ES-I3 (cell line): ENCODE measurements around the gene ACTR3C.
"Not testable (repeated sequence)": the region's sequence is repeated elsewhere in the genome, so short reads cannot be mapped to it uniquely, and the experiment has no call there.

ENCODE experiments used
- H3K36me3 ChIP-seq: 2 replicates; pipeline ENCODE4 v1.6.1; 2013; ENCODE audit warnings: mild to moderate bottlenecking, low read length, control low read depth, moderate library complexity; ENCODE audit not compliant: insufficient read depth
- H3K4me1 ChIP-seq: 2 replicates; pipeline ENCODE4 v1.6.1; 2013; ENCODE audit warnings: mild to moderate bottlenecking, control low read depth, low read length; ENCODE audit not compliant: insufficient read depth
- H3K9ac ChIP-seq: 2 replicates; pipeline ENCODE4 v1.6.1; 2013; ENCODE audit warnings: low read depth, mild to moderate bottlenecking, low read length, moderate library complexity
- H3K9me3 ChIP-seq: 2 replicates; pipeline ENCODE4 v1.6.1; 2013; ENCODE audit warnings: mild to moderate bottlenecking, low read length, moderate library complexity; ENCODE audit not compliant: control insufficient read depth, insufficient read depth

Gene ACTR3C

DNA sequence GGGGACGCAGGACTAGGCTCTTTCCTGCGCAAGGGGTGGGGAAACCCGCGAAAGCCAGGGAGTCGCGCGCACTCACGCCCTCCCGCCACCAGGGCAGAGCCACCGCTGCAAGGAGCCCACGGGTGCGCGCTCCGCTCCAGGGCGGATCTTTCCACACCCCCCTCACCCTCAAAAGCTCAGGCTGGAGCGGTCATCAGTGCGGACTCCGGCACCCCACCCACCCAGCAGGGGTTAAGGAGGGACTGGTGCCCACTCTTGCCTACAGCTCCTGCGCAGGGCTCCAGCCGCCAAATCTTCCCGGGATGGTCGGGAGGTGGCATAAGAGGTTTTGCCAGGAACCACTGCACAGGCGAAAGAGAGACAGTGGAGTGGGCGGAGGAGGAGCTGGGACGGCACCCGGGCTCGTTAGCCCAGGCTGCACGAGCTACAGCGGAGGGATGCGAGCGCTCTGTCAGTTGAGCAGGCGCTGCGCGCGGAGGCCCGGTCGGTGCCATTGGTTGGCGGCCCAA, 102.6 kb downstream of the ACTR3C start:
- not testable (repeated sequence) for H3K9me3 ChIP-seq, H3K9ac ChIP-seq, H3K36me3 ChIP-seq, H3K4me1 ChIP-seq

DNA sequence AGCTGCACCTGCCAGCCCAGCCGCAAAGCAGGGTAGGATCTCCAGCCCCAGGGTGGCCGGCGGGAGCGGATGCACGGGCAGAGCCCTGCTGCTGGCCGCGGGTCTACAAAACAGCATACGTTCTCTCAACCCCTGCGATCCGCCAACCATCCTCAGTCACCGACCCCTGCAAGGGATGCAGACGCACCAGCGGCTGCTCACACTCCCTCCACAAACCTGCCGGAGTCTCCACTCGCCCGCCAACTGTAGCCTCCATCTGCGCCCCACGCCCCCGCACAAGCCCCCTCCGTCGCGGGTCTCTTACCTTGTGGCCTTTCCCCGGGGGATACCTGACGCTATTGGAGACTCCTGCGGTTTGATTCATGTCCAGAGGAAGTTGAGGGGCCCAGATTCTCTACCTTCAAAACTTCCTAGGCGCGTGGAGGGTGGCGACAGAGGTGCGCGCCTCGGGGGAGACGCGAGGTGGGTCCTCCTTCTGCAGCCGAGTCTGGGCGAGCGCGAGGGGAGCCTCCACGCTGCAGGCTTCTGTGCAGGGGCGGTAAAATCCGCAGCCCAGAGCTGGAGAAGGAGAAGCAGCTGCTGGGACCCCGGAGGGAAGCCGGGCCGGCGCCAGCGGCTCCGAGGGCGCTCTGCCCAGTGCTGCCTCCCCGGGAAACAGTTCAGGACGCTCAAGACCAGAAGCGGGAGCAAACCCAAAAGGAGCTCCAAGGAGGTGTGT, 103.2 kb downstream of the ACTR3C start:
- not testable (repeated sequence) for H3K9me3 ChIP-seq, H3K4me1 ChIP-seq, H3K36me3 ChIP-seq
- H3K9ac ChIP-seq, result peak overlapping the region; percentile 40; the same call in 1 of the 2 replicates

DNA sequence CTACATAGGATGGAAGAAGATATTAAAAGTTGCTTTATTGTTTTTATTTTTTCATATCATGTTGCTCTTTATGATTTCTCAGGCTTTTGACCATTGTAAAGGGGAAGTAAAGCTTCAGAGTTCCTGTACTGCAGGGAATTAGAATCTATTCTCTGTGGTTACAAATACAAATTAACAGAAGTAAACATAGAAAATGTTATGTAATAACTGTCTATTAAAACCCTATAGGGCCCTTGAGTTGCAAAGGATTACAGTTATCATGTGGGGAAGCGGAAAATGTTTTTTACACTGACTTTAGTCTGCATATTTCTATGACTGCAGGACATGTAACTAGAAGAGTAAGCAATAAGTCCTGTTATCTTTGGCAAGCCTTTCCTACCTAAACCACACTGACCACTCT, 116.5 kb downstream of the ACTR3C start:
- H3K36me3 ChIP-seq, H3K9me3 ChIP-seq, H3K4me1 ChIP-seq, H3K9ac ChIP-seq: not testable (repeated sequence)

DNA sequence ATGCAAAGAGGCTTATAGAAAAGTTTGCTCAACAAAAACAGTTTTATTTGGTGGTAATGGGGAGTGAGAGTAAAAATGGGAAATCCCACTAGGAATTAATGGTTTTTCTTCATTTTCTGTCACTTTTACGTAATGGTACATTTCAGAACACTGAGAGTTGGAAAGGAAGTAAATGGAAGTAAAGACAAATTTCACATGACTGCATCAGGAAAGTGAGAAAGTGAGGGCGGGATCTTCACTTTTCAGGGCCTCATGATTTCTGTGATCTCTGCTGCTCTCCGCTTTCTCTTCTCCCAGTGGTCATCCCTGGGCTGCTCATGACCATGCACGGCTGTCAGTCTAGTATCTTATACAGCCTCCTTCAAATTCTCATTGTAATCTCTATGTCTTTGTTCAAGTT, 117.5 kb downstream of the ACTR3C start:
- H3K9me3 ChIP-seq, H3K36me3 ChIP-seq, H3K9ac ChIP-seq, H3K4me1 ChIP-seq: not testable (repeated sequence)

- H3K9me3 ChIP-seq, H3K36me3 ChIP-seq, H3K9ac ChIP-seq, H3K4me1 ChIP-seq: not testable (repeated sequence)
Measured at GRCh38 chr7:150204577-150204976, 118.8 kb downstream of the ACTR3C start.

DNA sequence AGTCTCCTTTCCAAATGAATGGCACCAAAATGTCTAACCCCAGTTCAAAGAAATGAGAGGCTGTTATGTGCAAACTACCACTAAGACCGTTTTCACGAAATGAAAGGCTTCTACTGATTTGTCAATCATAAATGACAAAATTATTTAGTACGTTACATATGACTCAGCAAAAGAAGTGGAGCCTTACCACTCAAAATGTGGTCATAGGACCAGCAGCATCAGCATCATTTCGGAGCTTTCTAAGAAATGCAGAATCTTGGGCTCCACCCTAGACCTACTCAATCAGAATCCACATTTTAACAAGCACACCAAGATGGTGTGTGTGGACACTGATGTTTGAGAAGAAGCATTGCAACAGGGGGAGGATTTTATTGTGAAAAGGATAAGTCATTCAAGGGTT, 120.5 kb downstream of the ACTR3C start:
- not testable (repeated sequence) for H3K9me3 ChIP-seq, H3K9ac ChIP-seq, H3K36me3 ChIP-seq, H3K4me1 ChIP-seq
